ENCODE data around the gene PCDHA10. TPM values are rescaled to one million over a fixed set of nuclear protein-coding genes. Genes with fewer than 3 reads are reported as not detected.
A peak's percentile ranks its signal among the peaks of the same experiment; 100 is the strongest.
"Not testable (repeated sequence)": the region's sequence is repeated elsewhere in the genome, so short reads cannot be mapped to it uniquely, and the experiment has no call there.

Gene PCDHA10
- total RNA-seq, 2 donors from 2014 or later: 0.44 to 0.55 TPM

DNA sequence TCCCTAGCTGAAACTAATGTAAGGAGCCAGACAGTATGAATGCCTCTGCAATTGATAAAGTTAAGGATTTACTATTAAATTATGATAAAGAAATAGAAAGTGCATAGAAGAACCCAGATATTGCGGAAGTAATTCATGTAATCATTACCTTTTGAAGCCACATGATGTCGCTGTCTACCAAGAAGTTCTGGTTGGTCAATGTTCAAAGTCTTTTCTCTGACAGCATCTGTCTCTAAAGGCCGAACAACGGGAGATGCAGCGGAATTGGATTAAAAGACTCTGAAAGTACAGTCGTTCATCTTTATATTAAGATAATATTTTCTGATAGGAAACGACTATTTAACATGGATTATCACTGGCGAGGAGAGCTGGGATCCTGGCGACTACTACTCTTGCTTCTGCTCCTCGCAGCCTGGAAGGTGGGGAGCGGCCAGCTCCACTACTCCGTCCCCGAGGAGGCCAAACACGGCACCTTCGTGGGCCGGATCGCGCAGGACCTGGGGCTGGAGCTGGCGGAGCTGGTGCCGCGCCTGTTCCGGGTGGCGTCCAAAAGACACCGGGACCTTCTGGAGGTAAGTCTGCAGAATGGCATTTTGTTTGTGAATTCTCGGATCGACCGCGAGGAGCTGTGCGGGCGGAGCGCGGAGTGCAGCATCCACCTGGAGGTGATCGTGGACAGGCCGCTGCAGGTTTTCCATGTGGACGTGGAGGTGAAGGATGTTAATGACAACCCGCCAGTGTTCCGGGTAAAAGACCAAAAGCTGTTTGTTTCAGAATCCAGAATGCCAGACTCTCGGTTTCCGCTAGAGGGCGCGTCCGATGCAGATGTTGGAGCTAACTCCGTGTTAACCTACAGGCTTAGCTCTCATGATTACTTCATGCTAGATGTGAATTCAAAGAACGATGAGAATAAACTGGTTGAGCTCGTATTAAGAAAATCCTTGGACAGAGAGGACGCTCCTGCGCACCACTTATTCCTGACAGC lies 14.4 kb upstream of the PCDHA10 start, which contains the start of gene PCDHA8:
TSS of gene PCDHA8 (plus strand) at position 210 of the 985 bp plus-strand sequence. CDS start at position 345, 135 bp downstream.
- ATAC-seq (no peak), DNase-seq (no peak)
- intact Hi-C loops (cut with DNase I): no loop called here

DNA sequence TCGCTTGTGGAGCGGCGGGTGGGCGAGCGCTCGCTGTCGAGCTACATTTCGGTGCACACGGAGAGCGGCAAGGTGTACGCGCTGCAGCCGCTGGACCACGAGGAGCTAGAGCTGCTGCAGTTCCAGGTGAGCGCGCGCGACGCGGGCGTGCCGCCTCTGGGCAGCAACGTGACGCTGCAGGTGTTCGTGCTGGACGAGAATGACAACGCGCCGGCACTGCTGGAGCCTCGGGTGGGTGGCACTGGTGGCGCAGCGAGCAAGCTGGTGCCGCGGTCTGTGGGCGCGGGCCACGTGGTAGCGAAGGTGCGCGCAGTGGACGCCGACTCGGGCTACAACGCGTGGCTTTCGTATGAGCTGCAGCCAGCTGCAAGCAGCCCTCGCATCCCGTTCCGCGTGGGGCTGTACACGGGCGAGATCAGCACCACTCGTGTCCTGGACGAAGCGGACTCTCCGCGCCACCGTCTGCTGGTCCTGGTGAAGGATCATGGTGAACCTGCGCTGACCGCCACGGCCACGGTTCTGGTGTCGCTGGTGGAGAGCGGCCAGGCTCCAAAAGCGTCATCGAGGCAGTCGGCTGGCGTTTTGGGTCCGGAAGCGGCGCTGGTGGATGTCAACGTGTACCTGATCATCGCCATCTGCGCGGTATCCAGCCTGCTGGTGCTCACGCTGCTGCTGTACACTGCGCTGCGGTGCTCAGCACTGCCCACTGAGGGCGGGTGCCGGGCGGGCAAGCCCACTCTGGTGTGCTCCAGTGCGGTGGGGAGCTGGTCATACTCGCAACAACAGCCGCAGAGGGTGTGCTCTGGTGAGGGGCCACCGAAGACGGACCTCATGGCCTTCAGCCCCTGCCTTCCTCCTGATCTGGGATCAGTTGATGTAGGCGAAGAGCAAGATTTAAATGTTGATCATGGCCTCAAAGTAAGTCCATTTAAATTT lies 12.6 kb upstream of the PCDHA10 start:
- intact Hi-C loops (cut with DNase I): no loop called here
- no peak for ATAC-seq
- DNase-seq: no peak

DNA sequence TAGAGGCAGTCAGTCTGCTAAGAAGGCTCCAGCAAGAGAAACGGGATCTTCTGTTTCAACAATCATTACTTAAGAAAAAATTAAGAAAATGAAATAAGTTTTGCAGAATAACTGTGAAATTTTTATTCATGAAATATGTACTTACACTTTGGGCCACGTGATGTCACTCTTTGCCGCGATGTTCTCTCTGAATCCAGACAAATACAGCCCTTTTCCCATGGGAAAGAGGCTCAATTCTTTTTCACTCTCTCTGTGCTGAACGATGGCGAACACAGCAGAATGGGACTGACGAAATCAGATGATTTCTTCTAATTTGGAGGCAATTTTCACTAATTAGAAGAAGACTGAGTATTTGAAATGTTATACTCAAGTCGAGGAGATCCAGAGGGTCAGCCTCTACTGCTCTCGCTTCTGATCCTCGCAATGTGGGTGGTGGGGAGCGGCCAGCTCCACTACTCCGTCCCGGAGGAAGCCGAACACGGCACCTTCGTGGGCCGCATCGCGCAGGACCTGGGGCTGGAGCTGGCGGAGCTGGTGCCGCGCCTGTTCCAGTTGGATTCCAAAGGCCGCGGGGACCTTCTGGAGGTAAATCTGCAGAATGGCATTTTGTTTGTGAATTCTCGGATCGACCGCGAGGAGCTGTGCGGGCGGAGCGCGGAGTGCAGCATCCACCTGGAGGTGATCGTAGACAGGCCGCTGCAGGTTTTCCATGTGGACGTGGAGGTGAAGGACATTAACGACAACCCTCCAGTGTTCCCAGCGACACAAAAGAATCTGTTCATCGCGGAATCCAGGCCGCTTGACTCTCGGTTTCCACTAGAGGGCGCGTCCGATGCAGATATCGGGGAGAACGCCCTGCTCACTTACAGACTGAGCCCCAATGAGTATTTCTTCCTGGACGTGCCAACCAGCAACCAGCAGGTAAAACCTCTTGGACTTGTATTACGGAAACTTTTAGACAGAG lies 7.3 kb upstream of the PCDHA10 start, which contains the start of gene PCDHA9:
TSS of gene PCDHA9 (plus strand) at position 244 of the 964 bp plus-strand sequence. CDS start at position 358, 114 bp downstream.
- intact Hi-C loops (cut with DNase I); ATAC-seq: not testable (repeated sequence)

DNA sequence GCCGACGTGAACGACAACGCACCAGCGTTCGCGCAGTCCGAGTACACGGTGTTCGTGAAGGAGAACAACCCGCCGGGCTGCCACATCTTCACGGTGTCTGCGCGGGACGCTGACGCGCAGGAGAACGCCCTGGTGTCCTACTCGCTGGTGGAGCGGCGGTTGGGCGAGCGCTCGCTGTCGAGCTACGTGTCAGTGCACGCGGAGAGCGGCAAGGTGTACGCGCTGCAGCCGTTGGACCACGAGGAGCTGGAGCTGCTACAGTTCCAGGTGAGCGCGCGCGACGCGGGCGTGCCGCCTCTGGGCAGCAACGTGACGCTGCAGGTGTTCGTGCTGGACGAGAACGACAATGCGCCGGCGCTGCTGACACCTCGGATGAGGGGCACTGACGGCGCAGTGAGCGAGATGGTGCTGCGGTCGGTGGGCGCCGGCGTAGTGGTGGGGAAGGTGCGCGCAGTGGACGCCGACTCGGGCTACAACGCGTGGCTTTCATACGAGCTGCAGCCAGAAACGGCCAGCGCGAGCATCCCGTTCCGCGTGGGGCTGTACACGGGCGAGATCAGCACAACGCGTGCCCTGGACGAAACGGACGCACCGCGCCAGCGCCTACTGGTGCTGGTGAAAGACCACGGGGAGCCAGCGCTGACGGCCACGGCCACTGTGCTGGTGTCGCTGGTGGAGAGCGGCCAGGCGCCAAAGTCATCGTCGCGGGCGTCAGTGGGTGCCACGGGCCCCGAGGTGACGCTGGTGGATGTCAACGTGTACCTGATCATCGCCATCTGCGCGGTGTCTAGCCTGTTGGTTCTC lies 5.7 kb upstream of the PCDHA10 start:
- ATAC-seq, DNase-seq: not testable (repeated sequence)
- intact Hi-C loops (cut with DNase I): loop anchor here in 1 of 2 donors (10.0 kb wide), 1 partner anchor 195 kb away; no protein-coding TSS in a partner anchor

More for the DNA sequence above, 7.3 kb upstream of the PCDHA10 start, which contains the start of gene PCDHA9:
- DNase-seq: not testable (repeated sequence)

DNA sequence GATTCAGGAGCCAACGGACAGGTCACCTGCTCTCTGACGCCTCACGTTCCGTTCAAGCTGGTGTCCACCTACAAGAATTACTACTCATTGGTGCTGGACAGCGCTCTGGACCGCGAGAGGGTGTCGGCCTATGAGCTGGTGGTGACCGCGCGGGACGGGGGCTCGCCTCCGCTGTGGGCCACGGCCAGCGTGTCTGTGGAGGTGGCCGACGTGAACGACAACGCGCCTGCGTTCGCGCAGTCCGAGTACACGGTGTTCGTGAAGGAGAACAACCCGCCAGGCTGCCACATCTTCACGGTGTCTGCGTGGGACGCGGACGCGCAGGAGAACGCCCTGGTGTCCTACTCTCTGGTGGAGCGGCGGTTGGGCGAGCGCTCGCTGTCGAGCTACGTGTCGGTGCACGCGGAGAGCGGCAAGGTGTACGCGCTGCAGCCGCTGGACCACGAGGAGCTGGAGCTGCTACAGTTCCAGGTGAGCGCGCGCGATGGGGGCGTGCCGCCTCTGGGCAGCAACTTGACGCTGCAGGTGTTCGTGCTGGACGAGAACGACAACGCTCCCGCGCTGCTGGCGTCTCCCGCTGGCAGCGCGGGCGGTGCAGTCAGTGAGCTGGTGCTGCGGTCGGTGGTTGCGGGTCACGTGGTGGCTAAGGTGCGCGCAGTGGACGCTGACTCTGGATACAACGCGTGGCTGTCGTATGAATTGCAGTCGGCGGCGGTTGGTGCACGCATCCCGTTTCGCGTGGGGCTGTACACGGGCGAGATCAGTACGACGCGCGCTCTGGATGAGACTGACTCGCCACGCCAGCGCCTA lies 1.7 kb downstream of the PCDHA10 start:
- DNase-seq: no peak
- intact Hi-C loops (cut with DNase I): loop anchor here in 1 of 2 donors (10.0 kb wide), 1 partner anchor 187 kb away; no protein-coding TSS in a partner anchor
- no peak for ATAC-seq

DNA sequence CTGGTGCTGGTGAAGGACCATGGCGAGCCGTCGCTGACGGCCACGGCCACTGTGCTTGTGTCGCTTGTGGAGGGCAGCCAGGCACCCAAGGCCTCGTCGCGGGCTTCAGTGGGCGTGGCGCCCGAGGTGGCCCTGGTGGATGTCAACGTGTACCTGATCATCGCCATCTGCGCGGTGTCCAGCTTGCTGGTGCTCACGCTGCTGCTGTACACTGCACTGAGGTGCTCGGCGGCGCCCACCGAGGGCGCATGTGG lies 2.2 kb downstream of the PCDHA10 start:
- DNase-seq: no peak
- intact Hi-C loops (cut with DNase I): loop anchor here in 1 of 2 donors (10.0 kb wide), 1 partner anchor 187 kb away; no protein-coding TSS in a partner anchor

DNA sequence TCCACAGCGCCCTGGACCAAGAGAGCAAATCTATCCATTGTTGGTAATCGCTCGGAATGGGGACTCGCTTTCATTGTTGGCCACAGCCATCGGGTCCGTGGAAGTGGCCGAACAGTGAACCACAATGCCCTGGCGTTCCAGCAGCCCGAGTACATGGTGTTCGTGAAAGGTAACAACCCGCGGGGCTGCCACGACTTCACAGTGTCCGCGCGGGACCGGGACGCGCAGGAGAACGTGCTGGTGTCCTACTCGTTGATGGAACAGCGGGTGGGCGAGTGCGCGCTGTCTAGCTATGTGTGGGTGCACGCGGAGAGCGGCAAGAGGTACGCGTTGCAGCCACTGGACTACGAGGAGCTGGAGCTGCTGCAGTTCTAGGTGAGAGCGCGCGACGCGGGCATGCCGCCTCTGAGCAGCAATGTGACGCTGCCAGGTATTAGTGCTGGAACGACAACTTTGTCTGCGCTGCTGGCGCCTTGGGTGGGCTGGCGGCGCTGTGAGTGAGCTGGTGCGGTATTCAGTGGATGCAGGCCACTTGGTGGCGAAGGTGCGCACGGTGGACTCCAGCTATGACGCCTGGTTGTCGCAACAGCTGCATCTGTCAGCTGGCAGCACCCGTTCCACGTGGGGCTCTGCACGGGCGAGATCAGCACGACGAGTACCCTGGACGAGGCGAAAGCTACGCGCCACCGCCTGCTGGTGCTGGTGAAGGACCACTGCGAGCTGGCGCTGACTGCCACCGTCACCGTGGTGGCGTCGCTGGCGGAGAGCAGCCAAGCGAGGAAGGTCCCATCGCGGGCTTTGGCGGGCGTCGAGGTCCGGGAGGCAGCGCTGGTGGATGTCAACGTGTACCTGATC lies 7.0 kb downstream of the PCDHA10 start:
- ATAC-seq (no peak), DNase-seq (no peak)
- intact Hi-C loops (cut with DNase I): no loop called here

More for the DNA sequence above, 2.2 kb downstream of the PCDHA10 start:
- ATAC-seq: no peak

DNA sequence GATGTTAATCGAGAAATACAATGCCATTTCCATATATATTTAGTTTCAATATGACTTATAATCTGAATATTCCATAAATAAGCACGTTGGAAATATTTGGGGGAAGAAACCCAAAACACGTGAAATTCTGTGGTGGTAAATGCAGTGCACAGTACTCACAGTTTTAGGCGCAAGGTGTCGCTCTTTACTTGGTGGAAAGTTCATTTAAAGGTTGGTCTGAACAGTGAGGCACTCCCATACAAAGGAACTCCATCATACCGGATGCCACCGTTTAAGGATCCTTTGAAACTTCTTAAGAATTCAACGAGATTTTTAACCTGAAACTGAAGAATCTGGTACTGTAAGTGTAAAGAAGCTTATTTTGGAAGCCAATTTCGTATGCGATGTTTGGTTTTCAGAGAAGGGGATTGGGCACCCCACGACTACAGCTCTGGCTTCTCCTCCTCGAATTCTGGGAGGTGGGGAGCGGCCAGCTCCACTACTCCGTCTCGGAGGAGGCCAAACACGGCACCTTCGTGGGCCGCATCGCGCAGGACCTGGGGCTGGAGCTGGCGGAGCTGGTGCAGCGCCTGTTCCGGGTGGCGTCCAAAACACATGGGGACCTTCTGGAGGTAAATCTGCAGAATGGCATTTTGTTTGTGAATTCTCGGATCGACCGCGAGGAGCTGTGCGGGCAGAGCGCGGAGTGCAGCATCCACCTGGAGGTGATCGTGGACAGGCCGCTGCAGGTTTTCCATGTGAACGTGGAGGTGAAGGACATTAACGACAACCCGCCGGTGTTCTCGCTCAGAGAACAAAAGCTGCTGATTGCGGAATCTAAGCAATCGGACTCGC lies 13.2 kb downstream of the PCDHA10 start, which contains the start of gene PCDHA11:
TSS of gene PCDHA11 (plus strand) at position 237 of the 834 bp plus-strand sequence. CDS start at position 384, 147 bp downstream.
- intact Hi-C loops (cut with DNase I): no loop called here
- ATAC-seq: peak in 1 of 2 donors; percentile 53
- DNase-seq: no peak

DNA sequence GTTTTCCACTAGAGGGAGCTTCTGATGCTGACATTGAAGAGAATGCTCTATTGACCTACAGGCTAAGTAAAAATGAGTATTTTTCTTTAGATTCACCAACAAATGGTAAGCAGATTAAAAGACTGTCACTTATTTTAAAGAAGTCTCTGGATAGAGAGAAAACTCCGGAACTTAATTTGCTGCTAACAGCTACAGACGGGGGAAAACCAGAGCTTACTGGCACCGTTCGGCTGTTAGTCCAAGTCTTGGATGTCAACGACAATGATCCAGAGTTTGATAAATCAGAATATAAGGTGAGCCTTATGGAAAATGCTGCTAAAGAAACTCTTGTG lies 13.8 kb downstream of the PCDHA10 start:
- ATAC-seq: no peak
- no peak for DNase-seq
- intact Hi-C loops (cut with DNase I): no loop called here

DNA sequence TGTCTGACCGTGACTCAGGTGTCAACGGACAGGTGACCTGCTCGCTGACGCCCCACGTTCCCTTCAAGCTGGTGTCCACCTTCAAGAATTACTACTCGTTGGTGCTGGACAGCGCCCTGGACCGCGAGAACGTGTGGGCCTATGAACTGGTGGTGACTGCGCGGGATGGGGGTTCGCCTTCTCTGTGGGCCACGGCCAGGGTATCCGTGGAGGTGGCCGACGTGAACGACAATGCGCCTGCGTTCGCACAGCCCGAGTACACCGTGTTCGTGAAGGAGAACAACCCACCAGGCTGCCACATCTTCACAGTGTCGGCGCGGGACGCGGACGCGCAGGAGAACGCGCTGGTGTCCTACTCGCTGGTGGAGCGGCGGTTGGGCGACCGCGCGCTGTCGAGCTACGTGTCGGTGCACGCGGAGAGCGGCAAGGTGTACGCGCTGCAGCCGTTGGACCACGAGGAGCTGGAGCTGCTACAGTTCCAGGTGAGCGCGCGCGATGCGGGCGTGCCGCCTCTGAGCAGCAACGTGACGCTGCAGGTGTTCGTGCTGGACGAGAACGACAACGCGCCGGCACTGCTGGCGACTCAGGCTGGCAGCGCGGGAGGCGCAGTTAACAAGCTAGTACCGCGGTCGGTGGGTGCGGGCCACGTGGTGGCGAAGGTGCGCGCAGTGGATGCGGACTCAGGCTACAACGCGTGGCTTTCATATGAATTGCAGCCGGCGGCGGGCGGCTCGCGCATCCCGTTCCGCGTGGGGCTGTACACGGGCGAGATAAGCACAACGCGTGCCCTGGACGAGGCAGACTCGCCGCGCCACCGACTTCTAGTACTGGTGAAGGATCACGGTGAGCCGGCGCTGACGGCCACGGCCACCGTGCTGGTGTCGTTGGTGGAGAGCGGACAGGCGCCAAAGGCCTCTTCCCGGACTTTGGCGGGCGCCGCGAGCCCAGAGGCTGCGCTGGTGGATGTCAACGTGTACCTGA lies 14.8 kb downstream of the PCDHA10 start:
- no peak for DNase-seq
- intact Hi-C loops (cut with DNase I): no loop called here
- ATAC-seq: no peak

DNA sequence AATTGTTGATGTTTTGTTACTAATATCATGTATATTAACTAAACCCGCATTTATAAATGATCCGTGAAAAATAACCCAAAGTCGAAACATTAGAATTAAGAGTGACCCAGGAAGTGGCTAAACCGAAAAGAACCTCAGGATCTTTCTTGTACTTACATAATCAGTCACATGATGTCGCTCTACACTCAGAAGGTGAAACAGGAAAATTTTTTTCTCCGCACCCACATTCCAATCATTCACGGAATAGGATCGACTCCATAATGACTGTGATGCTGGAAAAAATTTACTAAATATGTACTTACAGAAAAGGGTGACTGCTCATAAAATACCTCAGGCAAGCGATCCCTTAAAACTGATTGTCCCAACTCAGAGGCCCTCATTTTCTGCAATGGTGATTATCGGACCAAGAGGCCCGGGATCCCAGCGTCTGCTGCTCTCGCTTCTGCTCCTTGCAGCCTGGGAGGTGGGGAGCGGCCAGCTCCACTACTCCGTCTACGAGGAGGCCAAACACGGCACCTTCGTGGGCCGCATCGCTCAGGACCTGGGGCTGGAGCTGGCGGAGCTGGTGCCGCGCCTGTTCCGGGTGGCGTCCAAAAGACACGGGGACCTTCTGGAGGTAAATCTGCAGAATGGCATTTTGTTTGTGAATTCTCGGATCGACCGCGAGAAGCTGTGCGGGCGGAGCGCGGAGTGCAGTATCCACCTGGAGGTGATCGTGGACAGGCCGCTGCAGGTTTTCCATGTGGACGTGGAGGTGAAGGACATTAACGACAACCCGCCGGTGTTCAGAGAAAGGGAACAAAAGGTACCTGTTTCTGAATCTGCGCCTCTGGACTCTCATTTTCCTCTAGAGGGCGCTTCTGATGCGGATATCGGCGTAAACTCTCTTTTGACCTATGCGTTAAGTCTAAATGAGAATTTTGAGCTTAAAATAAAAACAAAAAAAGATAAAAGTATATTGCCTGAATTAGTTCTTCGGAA lies 19.7 kb downstream of the PCDHA10 start, which contains the start of gene PCDHA12:
TSS of gene PCDHA12 (plus strand) at position 224 of the 981 bp plus-strand sequence. CDS start at position 389, 165 bp downstream.
- ATAC-seq (no peak), DNase-seq (no peak)
- intact Hi-C loops (cut with DNase I): no loop called here

DNA sequence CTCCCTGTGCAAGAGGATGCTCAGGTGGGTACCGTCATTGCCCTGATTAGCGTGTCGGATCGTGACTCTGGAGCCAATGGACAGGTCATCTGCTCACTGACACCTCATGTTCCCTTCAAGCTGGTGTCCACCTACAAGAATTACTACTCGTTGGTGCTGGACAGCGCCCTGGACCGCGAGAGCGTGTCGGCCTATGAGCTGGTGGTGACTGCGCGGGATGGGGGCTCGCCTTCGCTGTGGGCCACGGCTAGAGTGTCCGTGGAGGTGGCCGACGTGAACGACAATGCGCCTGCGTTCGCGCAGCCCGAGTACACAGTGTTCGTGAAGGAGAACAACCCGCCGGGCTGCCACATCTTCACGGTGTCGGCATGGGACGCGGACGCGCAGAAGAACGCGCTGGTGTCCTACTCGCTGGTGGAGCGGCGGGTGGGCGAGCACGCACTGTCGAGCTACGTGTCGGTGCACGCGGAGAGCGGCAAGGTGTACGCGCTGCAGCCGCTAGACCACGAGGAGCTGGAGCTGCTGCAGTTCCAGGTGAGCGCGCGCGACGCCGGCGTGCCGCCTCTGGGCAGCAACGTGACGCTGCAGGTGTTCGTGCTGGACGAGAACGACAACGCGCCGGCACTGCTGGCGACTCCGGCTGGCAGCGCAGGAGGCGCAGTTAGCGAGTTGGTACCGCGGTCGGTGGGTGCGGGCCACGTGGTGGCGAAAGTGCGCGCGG lies 21.0 kb downstream of the PCDHA10 start:
- DNase-seq; intact Hi-C loops (cut with DNase I); ATAC-seq: not testable (repeated sequence)

Measured in left cardiac atrium (tissue), 4 donors.